ENCODE data around the gene PWP2. TPM values are rescaled to one million over a fixed set of nuclear protein-coding genes. Genes with fewer than 3 reads are reported as not detected.
"Not testable (repeated sequence)": the region's sequence is repeated elsewhere in the genome, so short reads cannot be mapped to it uniquely, and the experiment has no call there.

PWP2 gene
- polyA plus RNA-seq (2012; ENCODE audit: insufficient read length, low read depth): 57.0 TPM

GRCh38 chr21:44107026-44107501, at the start of gene PWP2:
Gene PWP2 (plus strand): TSS chr21:44107399. CDS start chr21:44107417, 18 bp downstream.
- not testable (repeated sequence) for TF ChIP-seq POLR2AphosphoS5 (IDR thresholded peaks at IDR 0.05; ENCODE audit: low read depth, low read length); TAF1 (IDR thresholded peaks at IDR 0.05; ENCODE audit: borderline replicate concordance, insufficient read depth, low read length); SIN3A (IDR thresholded peaks at IDR 0.05; ENCODE audit: borderline replicate concordance, insufficient read depth, low read length)

GRCh38 chr21:44057960-44058651, 49.1 kb upstream of the PWP2 start:
- TF ChIP-seq TAF1 (IDR thresholded peaks at IDR 0.05; ENCODE audit: borderline replicate concordance, insufficient read depth, low read length): no peak
- no peak for TF ChIP-seq FOXP2 (optimal IDR thresholded peaks at IDR 0.05; ENCODE audit: borderline replicate concordance, extremely low read depth, extremely low read length, insufficient read depth)
- TF ChIP-seq SIN3A (IDR thresholded peaks at IDR 0.05; ENCODE audit: borderline replicate concordance, insufficient read depth, low read length): no peak
- no peak for TF ChIP-seq REST (IDR thresholded peaks at IDR 0.05; ENCODE audit: insufficient read depth in 1 of 2, low read depth in 2 of 2, low read length in 2 of 2)
- TF ChIP-seq POLR2AphosphoS5 (IDR thresholded peaks at IDR 0.05; ENCODE audit: low read depth, low read length): no peak

GRCh38 chr21:44058652-44058964, 48.6 kb upstream of the PWP2 start:
- no peak for TF ChIP-seq TAF1 (IDR thresholded peaks at IDR 0.05; ENCODE audit: borderline replicate concordance, insufficient read depth, low read length)
- no peak for TF ChIP-seq REST (IDR thresholded peaks at IDR 0.05; ENCODE audit: insufficient read depth in 1 of 2, low read depth in 2 of 2, low read length in 2 of 2)
- TF ChIP-seq SIN3A (IDR thresholded peaks at IDR 0.05; ENCODE audit: borderline replicate concordance, insufficient read depth, low read length): no peak
- no peak for TF ChIP-seq POLR2AphosphoS5 (IDR thresholded peaks at IDR 0.05; ENCODE audit: low read depth, low read length)
- no peak for TF ChIP-seq FOXP2 (optimal IDR thresholded peaks at IDR 0.05; ENCODE audit: borderline replicate concordance, extremely low read depth, extremely low read length, insufficient read depth)

- TF ChIP-seq SIN3A (IDR thresholded peaks at IDR 0.05; ENCODE audit: borderline replicate concordance, insufficient read depth, low read length): no peak
- no peak for TF ChIP-seq POLR2AphosphoS5 (IDR thresholded peaks at IDR 0.05; ENCODE audit: low read depth, low read length)
- no peak for TF ChIP-seq REST (IDR thresholded peaks at IDR 0.05; ENCODE audit: insufficient read depth in 1 of 2, low read depth in 2 of 2, low read length in 2 of 2)
Observed at GRCh38 chr21:44058981-44059380, 48.2 kb upstream of the PWP2 start.

- TF ChIP-seq POLR2AphosphoS5 (IDR thresholded peaks at IDR 0.05; ENCODE audit: low read depth, low read length): no peak
- no peak for TF ChIP-seq FOXP2 (optimal IDR thresholded peaks at IDR 0.05; ENCODE audit: borderline replicate concordance, extremely low read depth, extremely low read length, insufficient read depth)
- TF ChIP-seq SIN3A (IDR thresholded peaks at IDR 0.05; ENCODE audit: borderline replicate concordance, insufficient read depth, low read length): no peak
- no peak for TF ChIP-seq REST (IDR thresholded peaks at IDR 0.05; ENCODE audit: insufficient read depth in 1 of 2, low read depth in 2 of 2, low read length in 2 of 2)
- no peak for TF ChIP-seq TAF1 (IDR thresholded peaks at IDR 0.05; ENCODE audit: borderline replicate concordance, insufficient read depth, low read length)
Observed at GRCh38 chr21:44059710-44060109, 47.5 kb upstream of the PWP2 start.
